ENCODE results near the gene EMD.
"Not testable (repeated sequence)": the region's sequence is repeated elsewhere in the genome, so short reads cannot be mapped to it uniquely, and the experiment has no call there.

Gene EMD

DNA sequence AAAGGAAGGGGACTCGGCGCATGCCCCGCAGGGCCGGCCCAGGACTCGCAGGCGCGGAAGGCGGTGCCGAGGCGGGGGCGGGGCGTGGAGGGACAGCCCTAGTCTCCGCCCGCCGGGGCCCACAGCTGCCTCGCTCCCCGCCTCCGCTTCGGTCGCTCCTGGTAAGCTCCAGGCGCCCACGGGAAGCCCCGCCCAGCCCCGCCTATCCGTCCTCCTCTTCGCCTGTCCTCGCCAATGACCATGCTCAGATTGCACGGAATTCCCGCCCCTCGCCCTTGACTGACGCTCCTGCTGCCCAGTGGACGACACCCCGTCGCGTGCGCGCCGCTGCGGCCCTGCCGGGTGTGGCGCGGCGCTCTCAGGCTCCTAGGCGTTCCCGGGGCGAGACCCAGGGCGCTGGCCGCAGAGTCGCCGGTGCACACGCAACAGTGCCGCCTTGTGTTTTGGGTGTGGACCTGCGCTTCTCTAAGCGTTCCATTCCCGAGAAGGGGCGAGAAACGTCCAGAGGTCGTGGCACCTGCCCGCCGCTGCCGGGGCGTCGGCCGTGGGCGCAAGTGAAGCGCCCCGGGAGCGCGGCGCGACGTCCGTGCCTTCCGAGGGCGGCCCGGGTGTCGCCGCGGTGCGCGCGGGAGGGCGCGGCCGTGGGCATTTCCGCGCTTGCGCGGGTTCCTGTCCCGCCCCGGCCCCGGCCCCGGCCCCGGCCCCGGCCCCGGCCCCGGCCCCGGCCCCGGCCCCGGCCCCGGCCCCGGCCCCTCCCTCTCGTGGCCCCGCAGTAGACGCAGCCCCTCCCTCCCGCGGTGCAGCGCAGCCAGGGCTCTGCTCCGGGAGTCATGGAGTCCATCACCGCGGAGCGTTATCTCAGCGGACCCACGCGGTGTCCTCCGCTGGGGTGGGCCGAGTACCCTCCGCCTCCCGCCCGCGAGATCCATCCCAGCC is 11.0 kb downstream of the EMD start:
- DNase-seq; H3K4me1 ChIP-seq (ENCODE audit: control insufficient read depth, insufficient read depth, low read depth, low read length); H2BK12ac ChIP-seq (ENCODE audit: low read length in 2 of 2); H3K23ac ChIP-seq (ENCODE audit: low read length in 2 of 2); H3K4me3 ChIP-seq (ENCODE audit: insufficient read depth in 1 of 2, low read depth in 1 of 2, low read length in 2 of 2); H3K14ac ChIP-seq (ENCODE audit: low read length in 2 of 2); H3K79me1 ChIP-seq (replicated peaks; ENCODE audit: low read length, poor library complexity, severe bottlenecking); H2AFZ ChIP-seq (ENCODE audit: low read depth, low read length); H2AK5ac ChIP-seq (ENCODE audit: low read length, severe bottlenecking); H2BK120ac ChIP-seq (ENCODE audit: low read depth, low read length); H3K27me3 ChIP-seq (ENCODE audit: control insufficient read depth in 1 of 2, insufficient read depth in 1 of 2, low read length in 2 of 2); H3K9ac ChIP-seq (ENCODE audit: low read length); H3K18ac ChIP-seq (ENCODE audit: low read depth in 1 of 2, low read length in 2 of 2); H3K27ac ChIP-seq (ENCODE audit: low read length, poor library complexity, severe bottlenecking); H3K4ac ChIP-seq (ENCODE audit: low read depth in 1 of 2, low read length in 2 of 2); H4K91ac ChIP-seq (ENCODE audit: low read length); H3K4me2 ChIP-seq (ENCODE audit: low read length, poor library complexity, severe bottlenecking); H3K36me3 ChIP-seq (ENCODE audit: control insufficient read depth in 1 of 2, insufficient read depth in 2 of 2, low read depth in 1 of 2, low read length in 2 of 2); H4K8ac ChIP-seq (ENCODE audit: low read length); H2BK5ac ChIP-seq (ENCODE audit: low read depth, low read length, poor library complexity, severe bottlenecking); H2BK15ac ChIP-seq (ENCODE audit: low read depth, poor library complexity, severe bottlenecking); H3K9me3 ChIP-seq (ENCODE audit: control insufficient read depth, low read length): not testable (repeated sequence)
- no CpG with 5 or more reads among the region's 121 CpGs for WGBS

- H2BK12ac ChIP-seq (ENCODE audit: low read length in 2 of 2); DNase-seq; H3K4me2 ChIP-seq (ENCODE audit: low read length, poor library complexity, severe bottlenecking); H3K23ac ChIP-seq (ENCODE audit: low read length in 2 of 2); H2BK5ac ChIP-seq (ENCODE audit: low read depth, low read length, poor library complexity, severe bottlenecking); H4K8ac ChIP-seq (ENCODE audit: low read length); H3K14ac ChIP-seq (ENCODE audit: low read length in 2 of 2); H3K4ac ChIP-seq (ENCODE audit: low read depth in 1 of 2, low read length in 2 of 2); H2BK120ac ChIP-seq (ENCODE audit: low read depth, low read length); H3K4me1 ChIP-seq (ENCODE audit: control insufficient read depth, insufficient read depth, low read depth, low read length); H3K18ac ChIP-seq (ENCODE audit: low read depth in 1 of 2, low read length in 2 of 2); H3K27ac ChIP-seq (ENCODE audit: low read length, poor library complexity, severe bottlenecking); H3K79me1 ChIP-seq (replicated peaks; ENCODE audit: low read length, poor library complexity, severe bottlenecking); H3K4me3 ChIP-seq (ENCODE audit: insufficient read depth in 1 of 2, low read depth in 1 of 2, low read length in 2 of 2); H2AK5ac ChIP-seq (ENCODE audit: low read length, severe bottlenecking); H3K9me3 ChIP-seq (ENCODE audit: control insufficient read depth, low read length); H4K91ac ChIP-seq (ENCODE audit: low read length); H2AFZ ChIP-seq (ENCODE audit: low read depth, low read length); H3K27me3 ChIP-seq (ENCODE audit: control insufficient read depth in 1 of 2, insufficient read depth in 1 of 2, low read length in 2 of 2); H2BK15ac ChIP-seq (ENCODE audit: low read depth, poor library complexity, severe bottlenecking); H3K9ac ChIP-seq (ENCODE audit: low read length): not testable (repeated sequence)
- peaks cover 19 to 25% of the 10 kb centered on the region in 2 experiments for H3K36me3 ChIP-seq (ENCODE audit: control insufficient read depth in 1 of 2, insufficient read depth in 2 of 2, low read depth in 1 of 2, low read length in 2 of 2)
- WGBS, result 99% methylated on average over 10 of the region's 17 CpGs
Observed at GRCh38 chrX:154396363-154396762, 17.3 kb downstream of the EMD start.

GRCh38 chrX:154396973-154397887 is 18.1 kb downstream of the EMD start:
- peak overlapping the region; percentile 93 for H4K91ac ChIP-seq (ENCODE audit: low read length)
- peaks cover 8% of the 10 kb centered on the region for H3K4me1 ChIP-seq (ENCODE audit: control insufficient read depth, insufficient read depth, low read depth, low read length)
- H2BK12ac ChIP-seq (ENCODE audit: low read length in 2 of 2), result peak overlapping the region in 1 of 2 experiments; percentile 84
- peak overlapping the region; percentile 99 for H3K9ac ChIP-seq (ENCODE audit: low read length)
- no peaks in the 10 kb centered on the region for H3K79me1 ChIP-seq (replicated peaks; ENCODE audit: low read length, poor library complexity, severe bottlenecking)
- H3K4ac ChIP-seq (ENCODE audit: low read depth in 1 of 2, low read length in 2 of 2), result peak overlapping the region; percentile 89 to 91
- peak overlapping the region; percentile 98 for H4K8ac ChIP-seq (ENCODE audit: low read length)
- H3K9me3 ChIP-seq (ENCODE audit: control insufficient read depth, low read length), result peaks cover 8% of the 10 kb centered on the region
- peak overlapping the region; percentile 99 for H2BK120ac ChIP-seq (ENCODE audit: low read depth, low read length)
- peak overlapping the region; percentile 55 to 84 for H3K4me3 ChIP-seq (ENCODE audit: insufficient read depth in 1 of 2, low read depth in 1 of 2, low read length in 2 of 2)
- H2BK5ac ChIP-seq (ENCODE audit: low read depth, low read length, poor library complexity, severe bottlenecking), result no peak overlapping the region
- no peak overlapping the region for H2AFZ ChIP-seq (ENCODE audit: low read depth, low read length)
- peak overlapping the region in 1 of 2 experiments; percentile 60 for H3K23ac ChIP-seq (ENCODE audit: low read length in 2 of 2)
- peak overlapping the region; percentile 57 to 65 for H3K14ac ChIP-seq (ENCODE audit: low read length in 2 of 2)
- peak; percentile 79 for DNase-seq
- peak overlapping the region; percentile 68 for H3K4me2 ChIP-seq (ENCODE audit: low read length, poor library complexity, severe bottlenecking)
- 9% methylated on average over 40 of the region's 53 CpGs for WGBS
- peak overlapping the region; percentile 83 for H2BK15ac ChIP-seq (ENCODE audit: low read depth, poor library complexity, severe bottlenecking)
- peak overlapping the region; percentile 93 to 94 for H3K18ac ChIP-seq (ENCODE audit: low read depth in 1 of 2, low read length in 2 of 2)
- peak overlapping the region; percentile 99 for H3K27ac ChIP-seq (ENCODE audit: low read length, poor library complexity, severe bottlenecking)
- peak overlapping the region; percentile 78 for H2AK5ac ChIP-seq (ENCODE audit: low read length, severe bottlenecking)
- peaks cover 21 to 32% of the 10 kb centered on the region in 2 experiments for H3K36me3 ChIP-seq (ENCODE audit: control insufficient read depth in 1 of 2, insufficient read depth in 2 of 2, low read depth in 1 of 2, low read length in 2 of 2)
- H3K27me3 ChIP-seq (ENCODE audit: control insufficient read depth in 1 of 2, insufficient read depth in 1 of 2, low read length in 2 of 2), result no peaks in the 10 kb centered on the region

Data from mesenchymal stem cell (in vitro differentiated cells and primary cell).